SH-SY5Y (cell line): ENCODE measurements around the gene CELSR3.

Experiments used
- GATA2 ChIP-seq: IDR thresholded peaks from 2 replicates; pipeline ENCODE4 v1.6.1; 2011; ENCODE audit warnings: mild to moderate bottlenecking, low read depth, low read length
- GATA3 ChIP-seq: IDR thresholded peaks from 2 replicates; pipeline ENCODE4 v1.6.1; 2011; ENCODE audit warnings: low read depth, mild to moderate bottlenecking, low read length, moderate library complexity

DNA sequence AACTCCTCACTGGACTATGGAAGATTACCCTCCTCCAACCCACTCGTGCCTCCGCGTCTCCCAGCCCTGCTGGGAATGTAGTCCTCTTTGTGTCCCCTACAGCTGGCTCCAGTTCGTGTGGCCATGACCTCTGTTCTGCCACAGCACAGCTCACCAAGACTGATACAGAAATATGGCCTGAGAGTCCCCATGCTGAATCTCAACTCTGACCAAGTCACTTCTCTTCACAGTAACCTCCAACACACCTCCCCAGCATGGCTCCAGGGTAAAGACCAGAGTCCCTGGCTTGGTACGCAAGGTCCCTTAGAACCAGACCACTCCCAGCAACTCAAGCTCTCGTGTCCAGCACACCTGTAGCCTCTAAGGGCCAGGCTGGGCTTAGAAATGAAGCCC, 65.3 kb downstream of the CELSR3 start:
- TF ChIP-seq GATA3 (no peak), GATA2 (no peak)
